OCI-LY3 (cell line): ENCODE results near the gene PSEN1.

Experiments
- H2AFZ ChIP-seq: fragments of 200-600, 300-600 bp; shearing (Covaris generic); 2 replicates; pipeline ENCODE4 v1.6.0; 2014; ENCODE audit warnings: antibody characterized with exemption, low read depth, low read length
- H3K27ac ChIP-seq: fragments of 200-600, 300-600 bp; sonication (generic); 2 replicates; pipeline ENCODE4 v1.5.1; 2014; ENCODE audit warnings: mild to moderate bottlenecking, low read length, moderate library complexity, mixed read lengths
- H3K27me3 ChIP-seq: fragments of 200-600, 300-600 bp; sonication (generic); 2 replicates; pipeline ENCODE4 v1.6.1; 2014; ENCODE audit warnings: low read depth, low read length, mixed read lengths
- H3K36me3 ChIP-seq: fragments of 200-600, 300-600 bp; sonication (generic); replicated peaks from 2 replicates; pipeline ENCODE3; 2014; ENCODE audit warnings: low read depth, low read length, mixed read lengths
- H3K4me1 ChIP-seq: fragments of 300-600, 200-600 bp; sonication (generic); 2 replicates; pipeline ENCODE4 v1.6.1; 2014; ENCODE audit warnings: low read length, mixed read lengths
- H3K4me2 ChIP-seq: fragments of 200-600, 300-600 bp; sonication (generic); 2 replicates; pipeline ENCODE4 v1.6.1; 2014; ENCODE audit warnings: low read length, mixed read lengths
- H3K4me3 ChIP-seq: fragments of 300-600, 200-600 bp; sonication (generic); 2 replicates; pipeline ENCODE4 v1.5.1; 2014; ENCODE audit warnings: antibody characterized with exemption, mild to moderate bottlenecking, low read length, moderate library complexity
- H3K79me2 ChIP-seq: fragments of 300-600, 200-600 bp; shearing (Covaris generic); 2 replicates; pipeline ENCODE4 v1.6.1; 2014; ENCODE audit warnings: mild to moderate bottlenecking, low read length, mixed read lengths
- H3K9ac ChIP-seq: fragments of 300-600, 200-600 bp; shearing (Covaris generic); 2 replicates; pipeline ENCODE4 v1.6.0; 2014; ENCODE audit warnings: mild to moderate bottlenecking, low read length, moderate library complexity
- H3K9me3 ChIP-seq: fragments of 200-600, 300-600 bp; shearing (Covaris generic); 2 replicates; pipeline ENCODE4 v1.6.1; 2014; ENCODE audit warnings: low read length, mixed read lengths; ENCODE audit not compliant: insufficient read depth
- H4K20me1 ChIP-seq: fragments of 200-600, 300-600 bp; sonication (generic); 2 replicates; pipeline ENCODE4 v1.6.1; 2016; ENCODE audit warnings: low read length, mixed read lengths; ENCODE audit not compliant: insufficient read depth
- EZH2phosphoT487 ChIP-seq: fragments of 200-600 bp; shearing (Covaris generic); IDR thresholded peaks from 2 replicates; pipeline ENCODE4 v1.6.1; 2018; ENCODE audit warnings: antibody characterized with exemption, mixed run types, low read depth
- TF ChIP-seq, protein P1 (sequence below): fragments of 200-600, 300-600 bp; sonication (generic); IDR thresholded peaks from 2 replicates; pipeline ENCODE4 v1.5.1; 2014; ENCODE audit warnings: antibody characterized with exemption, low read length, low read depth

PSEN1 gene

DNA sequence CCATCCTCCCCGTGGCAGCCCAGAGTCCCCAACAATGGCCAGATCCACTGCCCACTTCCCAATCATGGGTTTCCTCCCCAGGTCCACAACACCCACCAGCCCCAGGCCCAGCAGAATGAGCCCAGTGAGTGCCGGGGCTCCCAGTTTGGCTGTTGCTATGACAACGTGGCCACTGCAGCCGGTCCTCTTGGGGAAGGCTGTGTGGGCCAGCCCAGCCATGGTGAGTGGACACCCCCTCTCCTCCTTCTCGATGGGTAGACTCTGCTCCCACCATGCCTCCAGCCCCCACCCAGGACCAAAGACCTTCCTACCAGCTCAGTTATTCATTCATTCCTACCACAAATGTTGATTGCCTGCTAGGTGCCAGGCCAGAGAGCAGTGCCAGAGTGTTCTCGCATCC, 124.8 kb downstream of the PSEN1 start:
- no peak overlapping the region for H3K4me2 ChIP-seq

GRCh38 chr14:73261520-73262426, 125.5 kb downstream of the PSEN1 start:
- no peak overlapping the region for H3K9ac ChIP-seq
- no peaks in the 10 kb centered on the region for H3K79me2 ChIP-seq
- H3K27ac ChIP-seq: no peak overlapping the region
- H4K20me1 ChIP-seq: no peaks in the 10 kb centered on the region
- TF ChIP-seq, protein P1, sequence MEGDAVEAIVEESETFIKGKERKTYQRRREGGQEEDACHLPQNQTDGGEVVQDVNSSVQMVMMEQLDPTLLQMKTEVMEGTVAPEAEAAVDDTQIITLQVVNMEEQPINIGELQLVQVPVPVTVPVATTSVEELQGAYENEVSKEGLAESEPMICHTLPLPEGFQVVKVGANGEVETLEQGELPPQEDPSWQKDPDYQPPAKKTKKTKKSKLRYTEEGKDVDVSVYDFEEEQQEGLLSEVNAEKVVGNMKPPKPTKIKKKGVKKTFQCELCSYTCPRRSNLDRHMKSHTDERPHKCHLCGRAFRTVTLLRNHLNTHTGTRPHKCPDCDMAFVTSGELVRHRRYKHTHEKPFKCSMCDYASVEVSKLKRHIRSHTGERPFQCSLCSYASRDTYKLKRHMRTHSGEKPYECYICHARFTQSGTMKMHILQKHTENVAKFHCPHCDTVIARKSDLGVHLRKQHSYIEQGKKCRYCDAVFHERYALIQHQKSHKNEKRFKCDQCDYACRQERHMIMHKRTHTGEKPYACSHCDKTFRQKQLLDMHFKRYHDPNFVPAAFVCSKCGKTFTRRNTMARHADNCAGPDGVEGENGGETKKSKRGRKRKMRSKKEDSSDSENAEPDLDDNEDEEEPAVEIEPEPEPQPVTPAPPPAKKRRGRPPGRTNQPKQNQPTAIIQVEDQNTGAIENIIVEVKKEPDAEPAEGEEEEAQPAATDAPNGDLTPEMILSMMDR: no peak
- TF ChIP-seq EZH2phosphoT487: no peak
- H2AFZ ChIP-seq: no peak overlapping the region
- H3K9me3 ChIP-seq: no peaks in the 10 kb centered on the region
- H3K27me3 ChIP-seq: no peaks in the 10 kb centered on the region; the same call in 1 of the 2 replicates
- no peak overlapping the region for H3K4me2 ChIP-seq
- H3K4me3 ChIP-seq: no peak overlapping the region
- H3K4me1 ChIP-seq: peaks cover 5% of the 10 kb centered on the region
- no peaks in the 10 kb centered on the region for H3K36me3 ChIP-seq

More for the DNA sequence above, 124.8 kb downstream of the PSEN1 start:
- no peaks in the 10 kb centered on the region for H3K9me3 ChIP-seq
- H3K36me3 ChIP-seq: no peaks in the 10 kb centered on the region
- no peaks in the 10 kb centered on the region; the same call in 1 of the 2 replicates for H3K27me3 ChIP-seq
- H3K4me1 ChIP-seq: peaks cover 5% of the 10 kb centered on the region
- TF ChIP-seq EZH2phosphoT487: no peak
- TF ChIP-seq, protein P1: no peak
- H3K27ac ChIP-seq: no peak overlapping the region
- no peaks in the 10 kb centered on the region for H4K20me1 ChIP-seq
- H3K9ac ChIP-seq: no peak overlapping the region
- H2AFZ ChIP-seq: no peak overlapping the region
- no peaks in the 10 kb centered on the region for H3K79me2 ChIP-seq
- H3K4me3 ChIP-seq: no peak overlapping the region

- Histone ChIP-seq H2AFZ (no peak overlapping the region), H3K36me3 (no peaks in the 10 kb centered on the region), H3K79me2 (no peaks in the 10 kb centered on the region), H3K4me1 (peaks cover 5% of the 10 kb centered on the region), H4K20me1 (no peaks in the 10 kb centered on the region), H3K9me3 (no peaks in the 10 kb centered on the region), H3K4me3 (no peak overlapping the region), H3K9ac (no peak overlapping the region), H3K4me2 (no peak overlapping the region), H3K27me3 (no peaks in the 10 kb centered on the region; the same call in 1 of the 2 replicates), H3K27ac (no peak overlapping the region)
- TF ChIP-seq, protein P1: no peak
- no peak for TF ChIP-seq EZH2phosphoT487
Measured at GRCh38 chr14:73262427-73263183, 126.3 kb downstream of the PSEN1 start.

GRCh38 chr14:73263606-73264005, 127.3 kb downstream of the PSEN1 start:
- H3K79me2 ChIP-seq: no peaks in the 10 kb centered on the region
- no peak for TF ChIP-seq EZH2phosphoT487
- H3K27ac ChIP-seq: no peak overlapping the region
- no peak overlapping the region for H2AFZ ChIP-seq
- no peaks in the 10 kb centered on the region; the same call in 1 of the 2 replicates for H3K27me3 ChIP-seq
- H3K9ac ChIP-seq: no peak overlapping the region
- no peaks in the 10 kb centered on the region for H3K36me3 ChIP-seq
- no peaks in the 10 kb centered on the region for H4K20me1 ChIP-seq
- H3K9me3 ChIP-seq: no peaks in the 10 kb centered on the region
- H3K4me3 ChIP-seq: no peak overlapping the region
- H3K4me2 ChIP-seq: no peak overlapping the region
- no peaks in the 10 kb centered on the region for H3K4me1 ChIP-seq
